ENCODE results near the gene SLC15A4. TPM values are rescaled to one million over a fixed set of nuclear protein-coding genes. Genes with fewer than 3 reads are reported as not detected.

Gene SLC15A4
- total RNA-seq, 1 experiment from 2014 or later: 14.3 TPM

- no peak for TF ChIP-seq CTCF (conservative IDR thresholded peaks at IDR 0.05)
- TF ChIP-seq EZH2 (IDR thresholded peaks at IDR 0.05; ENCODE audit: low read depth): no peak
- Histone ChIP-seq H3K9me2 (ENCODE audit: insufficient read depth) (no peaks in the 10 kb centered on the region), H3K9me3 (ENCODE audit: insufficient read depth, low read depth) (no peaks in the 10 kb centered on the region), H3K36me3 (ENCODE audit: low read depth) (no peaks in the 10 kb centered on the region), H2AFZ (no peak overlapping the region), H3K4me2 (no peak overlapping the region), H3K79me2 (ENCODE audit: low read depth) (no peaks in the 10 kb centered on the region), H3K4me1 (replicated peaks; ENCODE audit: insufficient read depth) (no peaks in the 10 kb centered on the region), H3K27ac (no peak overlapping the region), H3K4me3 (no peak overlapping the region), H3K27me3 (ENCODE audit: insufficient read depth, low read depth) (no peaks in the 10 kb centered on the region), H4K20me1 (ENCODE audit: insufficient read depth) (no peaks in the 10 kb centered on the region), H3F3A (ENCODE audit: insufficient read depth, low read depth) (no peaks in the 10 kb centered on the region)
- DNase-seq: no peak
- intact Hi-C loops (cut with micrococcal nuclease; ENCODE audit: unreplicated experiment): no loop called here
- POLR2A ChIA-PET (ENCODE audit: unreplicated experiment): no interaction called here
- no TSS peak for BruUV-seq (replicated peaks)
- CTCF ChIA-PET: interaction anchor here (0.6 kb wide), 1 partner anchor 127 kb away, joined by 5 read pairs; no protein-coding TSS in a partner anchor
Measured at GRCh38 chr12:128783129-128783574, 40.6 kb downstream of the SLC15A4 start.

- ChIA-PET CTCF (no interaction called here), POLR2A (ENCODE audit: unreplicated experiment) (no interaction called here)
- peaks cover 20% of the 10 kb centered on the region for H3K27me3 ChIP-seq (ENCODE audit: insufficient read depth, low read depth)
- no peak overlapping the region for H3K27ac ChIP-seq
- no peaks in the 10 kb centered on the region for H3K4me1 ChIP-seq (replicated peaks; ENCODE audit: insufficient read depth)
- no peaks in the 10 kb centered on the region for H4K20me1 ChIP-seq (ENCODE audit: insufficient read depth)
- H3K4me2 ChIP-seq: no peak overlapping the region
- H3K4me3 ChIP-seq: no peak overlapping the region
- no peak overlapping the region for H2AFZ ChIP-seq
- no peaks in the 10 kb centered on the region for H3K79me2 ChIP-seq (ENCODE audit: low read depth)
- DNase-seq: no peak
- H3K9me3 ChIP-seq (ENCODE audit: insufficient read depth, low read depth): no peaks in the 10 kb centered on the region
- no peaks in the 10 kb centered on the region for H3K36me3 ChIP-seq (ENCODE audit: low read depth)
- TF ChIP-seq CTCF (conservative IDR thresholded peaks at IDR 0.05) (no peak), EZH2 (IDR thresholded peaks at IDR 0.05; ENCODE audit: low read depth) (no peak)
- H3K9me2 ChIP-seq (ENCODE audit: insufficient read depth): no peaks in the 10 kb centered on the region
- BruUV-seq (replicated peaks): no TSS peak
- H3F3A ChIP-seq (ENCODE audit: insufficient read depth, low read depth): no peaks in the 10 kb centered on the region
- intact Hi-C loops (cut with micrococcal nuclease; ENCODE audit: unreplicated experiment): no loop called here
Measured at GRCh38 chr12:128779901-128780300, 43.9 kb downstream of the SLC15A4 start.

GRCh38 chr12:128772249-128772648 is 51.5 kb downstream of the SLC15A4 start:
- Histone ChIP-seq H3K27ac (no peak overlapping the region), H2AFZ (no peak overlapping the region), H3K9me3 (ENCODE audit: insufficient read depth, low read depth) (no peaks in the 10 kb centered on the region), H3K27me3 (ENCODE audit: insufficient read depth, low read depth) (peaks cover 69% of the 10 kb centered on the region), H3K4me1 (replicated peaks; ENCODE audit: insufficient read depth) (no peaks in the 10 kb centered on the region), H4K20me1 (ENCODE audit: insufficient read depth) (no peaks in the 10 kb centered on the region; the same call in 1 of the 2 replicates), H3F3A (ENCODE audit: insufficient read depth, low read depth) (no peaks in the 10 kb centered on the region), H3K4me2 (no peak overlapping the region), H3K36me3 (ENCODE audit: low read depth) (no peaks in the 10 kb centered on the region), H3K9me2 (ENCODE audit: insufficient read depth) (no peaks in the 10 kb centered on the region), H3K4me3 (no peak overlapping the region), H3K79me2 (ENCODE audit: low read depth) (no peaks in the 10 kb centered on the region)
- POLR2A ChIA-PET (ENCODE audit: unreplicated experiment): no interaction called here
- CTCF ChIA-PET: no interaction called here
- intact Hi-C loops (cut with micrococcal nuclease; ENCODE audit: unreplicated experiment): no loop called here
- no TSS peak for BruUV-seq (replicated peaks)
- TF ChIP-seq EZH2 (IDR thresholded peaks at IDR 0.05; ENCODE audit: low read depth): no peak
- no peak for TF ChIP-seq CTCF (conservative IDR thresholded peaks at IDR 0.05)
- no peak for DNase-seq
